Ishikawa (cell line): ENCODE results near the gene OSBPL10.

Source experiments
- CEBPB ChIP-seq: IDR thresholded peaks from 2 replicates; pipeline ENCODE4 v1.6.1; 2012
- CREB1 ChIP-seq: IDR thresholded peaks from 2 replicates; pipeline ENCODE4 v1.6.1; 2012; ENCODE audit warnings: low read depth
- EP300 ChIP-seq: IDR thresholded peaks from 2 replicates; pipeline ENCODE4 v1.6.1; 2012; ENCODE audit warnings: borderline replicate concordance
- MAX ChIP-seq: IDR thresholded peaks from 2 replicates; pipeline ENCODE4 v1.6.1; 2012
- RAD21 ChIP-seq: IDR thresholded peaks from 2 replicates; pipeline ENCODE4 v1.6.1; 2012; ENCODE audit warnings: low read depth
- REST ChIP-seq: IDR thresholded peaks from 2 replicates; pipeline ENCODE4 v1.6.1; 2012; ENCODE audit warnings: low read depth, mild to moderate bottlenecking
- TAF1 ChIP-seq: IDR thresholded peaks from 2 replicates; pipeline ENCODE4 v1.6.1; 2012; ENCODE audit warnings: low read depth, mild to moderate bottlenecking
- TCF12 ChIP-seq: IDR thresholded peaks from 2 replicates; pipeline ENCODE4 v1.6.1; 2012; ENCODE audit warnings: low read depth
- USF1 ChIP-seq: IDR thresholded peaks from 2 replicates; pipeline ENCODE4 v1.6.1; 2012
- YY1 ChIP-seq: IDR thresholded peaks from 2 replicates; pipeline ENCODE4 v1.6.1; 2012; ENCODE audit warnings: low read depth
- ZBTB7A ChIP-seq: IDR thresholded peaks from 2 replicates; pipeline ENCODE4 v1.6.1; 2012; ENCODE audit warnings: low read depth

DNA sequence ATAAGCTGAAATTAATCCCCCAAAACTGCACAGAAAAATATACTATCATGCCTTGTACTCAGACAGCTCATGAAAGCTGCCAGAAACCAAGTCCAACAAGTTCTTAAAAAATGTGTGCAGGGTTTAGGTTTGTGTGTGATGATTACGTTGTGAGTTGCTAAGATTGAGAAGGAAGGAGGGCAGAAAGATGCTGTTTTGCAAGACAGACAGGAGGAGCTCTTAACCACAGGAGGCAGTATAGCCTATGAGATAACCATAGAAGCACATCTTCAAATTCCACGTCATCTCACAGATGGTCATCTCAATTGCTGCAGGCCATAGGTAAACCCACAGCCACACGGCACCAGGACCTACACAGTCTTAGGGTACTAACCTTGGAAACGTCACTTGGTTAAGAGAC, 256.4 kb downstream of the OSBPL10 start:
- TF ChIP-seq MAX (no peak), RAD21 (no peak), TAF1 (no peak), CEBPB (no peak), REST (no peak), ZBTB7A (no peak), TCF12 (no peak), CREB1 (no peak), EP300 (no peak), USF1 (no peak), YY1 (no peak)
